HCT116 (cell line): Measurements from ENCODE around the gene ZDHHC9. TPM values are rescaled to one million over a fixed set of nuclear protein-coding genes. Genes with fewer than 3 reads are reported as not detected.

Experiments
- ATAC-seq: fragments of 200-7000 bp; cut with Tn5 transposase; 2 replicates; pipeline ENCODE4 v1.9.1; 2020; ENCODE audit warnings: mild to moderate bottlenecking, moderate library complexity
- BruUV-seq: library from RNA; stranded (reverse); fragments of 400-500 nt; replicated peaks from 2 replicates; lab custom pipeline; 2021; lab: Mats Ljungman, UMichigan
- CTCF ChIA-PET: fragments of 300-600 bp; sonication (Branson Sonifier 250); formaldehyde crosslinking; loops from one replicate; lab custom pipeline; 2021; ENCODE audit warnings: antibody characterized with exemption; lab: Charles Lee
- POLR2A ChIA-PET: fragments of 300-600, 350-600 bp; sonication (Branson Sonifier 250); formaldehyde crosslinking; loops from one replicate; lab custom pipeline; 2021; ENCODE audit warnings: antibody characterized with exemption; lab: Charles Lee
- RAD21 ChIA-PET, 2 experiments: fragments of 300-600 bp; sonication (Branson Sonifier 250); formaldehyde crosslinking; loops; one replicate each; lab custom pipeline; 2023; ENCODE audit warnings: low total read pairs in 2 of 2; ENCODE audit not compliant: uncharacterized antibody in 2 of 2, unreplicated experiment in 2 of 2, low non-redundant PET in 1 of 2; lab: Charles Lee
- DNase-seq: peaks from one replicate; pipeline ENCODE4 v3.0.0-alpha.2; 2010; ENCODE audit warnings: low read depth, low spot score
- H2AFZ ChIP-seq: fragments of 200-600 bp; shearing (Covaris generic), sonication (generic); 2 replicates; pipeline ENCODE4 v1.6.1; 2017; ENCODE audit warnings: low read depth, mixed run types, mixed read lengths, antibody characterized with exemption, low read length; ENCODE audit not compliant: poor library complexity, severe bottlenecking
- H3K27ac ChIP-seq: 2 replicates; pipeline ENCODE4 v1.5.1; 2012; ENCODE audit warnings: low read depth, low read length
- H3K27me3 ChIP-seq: fragments of 200-600 bp; sonication (generic); 2 replicates; pipeline ENCODE4 v1.6.1; 2016; ENCODE audit warnings: mixed run types, low read length, mixed read lengths; ENCODE audit not compliant: insufficient read depth
- H3K36me3 ChIP-seq, 2 experiments: fragments of 200-500 bp in 1 of 2; fragments of 200-600 bp in 1 of 2; sonication (Bioruptor generic) in 1 of 2; sonication (generic) in 1 of 2; 2 replicates each; pipeline versions ENCODE4 v1.5.1 to v1.6.1; 2014 to 2016; ENCODE audit warnings: low read length in 2 of 2, inconsistent platforms in 1 of 2, mixed read lengths in 1 of 2, mixed run types in 1 of 2; ENCODE audit not compliant: insufficient read depth in 2 of 2, control insufficient read depth in 1 of 2
- H3K4me1 ChIP-seq, 2 experiments: fragments of 200-600 bp in 1 of 2; sonication (generic) in 1 of 2; 2 replicates each; pipeline versions ENCODE4 v1.5.1 to v1.6.1; 2012 to 2017; ENCODE audit warnings: low read length in 2 of 2, inconsistent platforms in 1 of 2, mild to moderate bottlenecking in 1 of 2, mixed read lengths in 1 of 2, mixed run types in 1 of 2, moderate library complexity in 1 of 2; ENCODE audit not compliant: insufficient read depth in 2 of 2, control insufficient read depth in 1 of 2
- H3K4me2 ChIP-seq: fragments of 200-600 bp; sonication (generic); 2 replicates; pipeline ENCODE4 v1.6.1; 2017; ENCODE audit warnings: mixed run types, low read length, mixed read lengths
- H3K4me3 ChIP-seq, 2 experiments: fragments of 200-600 bp in 1 of 2; sonication (generic) in 1 of 2; replicated peaks in 1 of 2; 2 replicates each; pipeline ENCODE4 v1.5.1; 2011 to 2016; ENCODE audit warnings: low read length in 2 of 2, control low read depth in 1 of 2, low read depth in 1 of 2, mild to moderate bottlenecking in 1 of 2, mixed read lengths in 1 of 2, mixed run types in 1 of 2
- H3K79me2 ChIP-seq: fragments of 200-600 bp; sonication (generic); 2 replicates; pipeline ENCODE4 v1.6.1; 2017; ENCODE audit warnings: mild to moderate bottlenecking, mixed run types, low read length, moderate library complexity, mixed read lengths; ENCODE audit not compliant: insufficient read depth
- H3K9ac ChIP-seq: fragments of 200-600 bp; sonication (generic); 2 replicates; pipeline ENCODE4 v1.6.1; 2016; ENCODE audit warnings: low read length, mixed read lengths
- H3K9me2 ChIP-seq: fragments of 200-600 bp; sonication (generic), shearing (Covaris generic); 2 replicates; pipeline ENCODE4 v1.6.1; 2017; ENCODE audit warnings: mixed run types, mild to moderate bottlenecking, moderate library complexity; ENCODE audit not compliant: insufficient read depth
- H3K9me3 ChIP-seq, 2 experiments: fragments of 200-500 bp in 1 of 2; fragments of 200-600 bp in 1 of 2; sonication (Bioruptor generic) in 1 of 2; sonication (generic) in 1 of 2; 2 replicates each; pipeline ENCODE4 v1.6.1; 2014 to 2017; ENCODE audit warnings: low read length in 2 of 2, mixed read lengths in 2 of 2, inconsistent platforms in 1 of 2, low read depth in 1 of 2, mild to moderate bottlenecking in 1 of 2, mixed run types in 1 of 2, moderate library complexity in 1 of 2; ENCODE audit not compliant: control insufficient read depth in 1 of 2, insufficient read depth in 1 of 2
- H4K20me1 ChIP-seq: fragments of 200-600 bp; sonication (generic), shearing (Covaris generic); 2 replicates; pipeline ENCODE4 v1.6.1; 2017; ENCODE audit warnings: mixed run types, mild to moderate bottlenecking, moderate library complexity; ENCODE audit not compliant: insufficient read depth
- CBX3 ChIP-seq: IDR thresholded peaks from 2 replicates; pipeline ENCODE4 v1.6.1; 2012; ENCODE audit warnings: low read depth
- CEBPB ChIP-seq: IDR thresholded peaks from 2 replicates; pipeline ENCODE4 v1.6.1; 2012; ENCODE audit warnings: low read depth
- EGR1 ChIP-seq: IDR thresholded peaks from 2 replicates; pipeline ENCODE4 v1.6.1; 2012; ENCODE audit warnings: low read depth
- ELF1 ChIP-seq: IDR thresholded peaks from 2 replicates; pipeline ENCODE4 v1.6.1; 2012; ENCODE audit warnings: low read depth, borderline replicate concordance
- EZH2 ChIP-seq: fragments of 200-600 bp; sonication (generic); IDR thresholded peaks from 2 replicates; pipeline ENCODE4 v1.6.1; 2017; ENCODE audit warnings: antibody characterized with exemption, mixed run types
- EZH2phosphoT487 ChIP-seq: fragments of 200-600 bp; IDR thresholded peaks from 2 replicates; pipeline ENCODE4 v1.6.1; 2018; ENCODE audit warnings: antibody characterized with exemption, borderline replicate concordance
- FOSL1 ChIP-seq: IDR thresholded peaks from 2 replicates; pipeline ENCODE4 v1.6.1; 2012; ENCODE audit warnings: low read depth
- JUND ChIP-seq: IDR thresholded peaks from 2 replicates; pipeline ENCODE4 v1.6.1; 2012
- RAD21 ChIP-seq: IDR thresholded peaks from 2 replicates; pipeline ENCODE4 v1.6.1; 2012; ENCODE audit warnings: low read depth, mild to moderate bottlenecking
- REST ChIP-seq: IDR thresholded peaks from 2 replicates; pipeline ENCODE4 v1.6.1; 2012; ENCODE audit warnings: low read depth
- SRF ChIP-seq: IDR thresholded peaks from 2 replicates; pipeline ENCODE4 v1.6.1; 2012; ENCODE audit warnings: low read depth
- TCF7L2 ChIP-seq: IDR thresholded peaks from 2 replicates; pipeline ENCODE4 v1.7.0; 2011; ENCODE audit warnings: borderline replicate concordance, inconsistent platforms; ENCODE audit not compliant: insufficient read depth, insufficient read length; ENCODE audit errors: extremely low read depth
- ZBTB33 ChIP-seq: IDR thresholded peaks from 2 replicates; pipeline ENCODE4 v1.6.1; 2011; ENCODE audit warnings: mild to moderate bottlenecking, low read length, moderate library complexity; ENCODE audit not compliant: insufficient replicate concordance; ENCODE audit errors: extremely low read depth
- ZFX ChIP-seq: fragments of 450-650 bp; IDR thresholded peaks from 2 replicates; pipeline ENCODE4 v1.6.1; 2017
- ZNF274 ChIP-seq: fragments of 200-500 bp; sonication (Bioruptor generic); IDR thresholded peaks from 2 replicates; pipeline ENCODE4 v1.6.1; 2014; ENCODE audit warnings: mild to moderate bottlenecking, low read depth, low read length, inconsistent platforms
- intact Hi-C: fragments of 100-400 bp; cut with micrococcal nuclease; formaldehyde crosslinking; loops from 2 replicates; pipeline ENCODE4 v1.10.0; 2022
- total RNA-seq: library from RNA; stranded (reverse); gene quantifications from one replicate; pipeline ENCODE4 v1.2.1, GENCODE V29; 2021; ENCODE audit not compliant: unreplicated experiment
- TF ChIP-seq, protein P1 (sequence below): IDR thresholded peaks from 2 replicates; pipeline ENCODE4 v1.6.1; 2012
- TF ChIP-seq, protein P2 (sequence below): IDR thresholded peaks from 2 replicates; pipeline ENCODE4 v1.6.1; 2012
- TF ChIP-seq, protein P3 (sequence below), 3 experiments: fragments of 200-600 bp in 1 of 3; sonication (generic) in 1 of 3; IDR thresholded peaks in 2 of 3; conservative IDR thresholded peaks in 1 of 3; 2 replicates each; pipeline ENCODE4 v1.5.1; 2012 to 2017; ENCODE audit warnings: low read depth in 2 of 3, low read length in 2 of 3, antibody characterized with exemption in 1 of 3, borderline replicate concordance in 1 of 3, control low read depth in 1 of 3, mild to moderate bottlenecking in 1 of 3, mixed read lengths in 1 of 3, mixed run types in 1 of 3, moderate library complexity in 1 of 3; ENCODE audit not compliant: insufficient read depth in 1 of 3

Gene ZDHHC9
- total RNA-seq, 1 experiment from 2014 or later = 18.9 TPM

GRCh38 chrX:129768586-129769466 is 74.9 kb downstream of the ZDHHC9 start:
- TF ChIP-seq JUND = no peak
- TF ChIP-seq ZNF274 = no peak
- TF ChIP-seq, protein P1, sequence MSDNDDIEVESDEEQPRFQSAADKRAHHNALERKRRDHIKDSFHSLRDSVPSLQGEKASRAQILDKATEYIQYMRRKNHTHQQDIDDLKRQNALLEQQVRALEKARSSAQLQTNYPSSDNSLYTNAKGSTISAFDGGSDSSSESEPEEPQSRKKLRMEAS = no peak
- TF ChIP-seq SRF = no peak
- TF ChIP-seq ZBTB33 = no peak
- no peak for TF ChIP-seq FOSL1
- no peak for TF ChIP-seq ZFX
- TF ChIP-seq ELF1 = no peak
- TF ChIP-seq RAD21 = no peak
- TF ChIP-seq CBX3 = no peak
- TF ChIP-seq EZH2phosphoT487 = no peak
- no peak for TF ChIP-seq CEBPB
- TF ChIP-seq EZH2 = no peak
- TF ChIP-seq, protein P2, sequence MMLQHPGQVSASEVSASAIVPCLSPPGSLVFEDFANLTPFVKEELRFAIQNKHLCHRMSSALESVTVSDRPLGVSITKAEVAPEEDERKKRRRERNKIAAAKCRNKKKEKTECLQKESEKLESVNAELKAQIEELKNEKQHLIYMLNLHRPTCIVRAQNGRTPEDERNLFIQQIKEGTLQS = no peak
- TF ChIP-seq, protein P3, sequence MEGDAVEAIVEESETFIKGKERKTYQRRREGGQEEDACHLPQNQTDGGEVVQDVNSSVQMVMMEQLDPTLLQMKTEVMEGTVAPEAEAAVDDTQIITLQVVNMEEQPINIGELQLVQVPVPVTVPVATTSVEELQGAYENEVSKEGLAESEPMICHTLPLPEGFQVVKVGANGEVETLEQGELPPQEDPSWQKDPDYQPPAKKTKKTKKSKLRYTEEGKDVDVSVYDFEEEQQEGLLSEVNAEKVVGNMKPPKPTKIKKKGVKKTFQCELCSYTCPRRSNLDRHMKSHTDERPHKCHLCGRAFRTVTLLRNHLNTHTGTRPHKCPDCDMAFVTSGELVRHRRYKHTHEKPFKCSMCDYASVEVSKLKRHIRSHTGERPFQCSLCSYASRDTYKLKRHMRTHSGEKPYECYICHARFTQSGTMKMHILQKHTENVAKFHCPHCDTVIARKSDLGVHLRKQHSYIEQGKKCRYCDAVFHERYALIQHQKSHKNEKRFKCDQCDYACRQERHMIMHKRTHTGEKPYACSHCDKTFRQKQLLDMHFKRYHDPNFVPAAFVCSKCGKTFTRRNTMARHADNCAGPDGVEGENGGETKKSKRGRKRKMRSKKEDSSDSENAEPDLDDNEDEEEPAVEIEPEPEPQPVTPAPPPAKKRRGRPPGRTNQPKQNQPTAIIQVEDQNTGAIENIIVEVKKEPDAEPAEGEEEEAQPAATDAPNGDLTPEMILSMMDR (IDR thresholded peaks at IDR 0.05 in 2 of 3, conservative IDR thresholded peaks at IDR 0.05 in 1 of 3; ENCODE audit: borderline replicate concordance in 1 of 3, insufficient read depth in 1 of 3, low read depth in 2 of 3, low read length in 2 of 3) = no peak
- TF ChIP-seq TCF7L2 = no peak
- no peak for TF ChIP-seq REST
- no peak for TF ChIP-seq EGR1
- no peaks in the 10 kb centered on the region for H3K4me1 ChIP-seq
- H3K36me3 ChIP-seq = no peaks in the 10 kb centered on the region
- no peaks in the 10 kb centered on the region for H3K9me3 ChIP-seq
- no peak overlapping the region for H3K27ac ChIP-seq
- no peaks in the 10 kb centered on the region for H3K9me2 ChIP-seq
- H3K4me3 ChIP-seq = no peak overlapping the region
- no peaks in the 10 kb centered on the region for H3K79me2 ChIP-seq
- CTCF ChIA-PET = no interaction called here
- no peak for ATAC-seq
- no TSS peak for BruUV-seq
- intact Hi-C loops = no loop called here
- no peak for DNase-seq
- H4K20me1 ChIP-seq = no peaks in the 10 kb centered on the region
- RAD21 ChIA-PET = no interaction called here
- H3K27me3 ChIP-seq = no peaks in the 10 kb centered on the region
- POLR2A ChIA-PET = no interaction called here
- H3K9ac ChIP-seq = no peak overlapping the region
- no peak overlapping the region for H2AFZ ChIP-seq
- no peak overlapping the region for H3K4me2 ChIP-seq
